Stimulated activated CD8-positive, alpha-beta memory T cell treated with anti-CD3 and anti-CD28 coated beads, Interleukin-12 subunit alpha, Interleukin-12 subunit beta, amount 100 ng/mL, for 1 hour (primary cell): ENCODE results near the gene OSTM1.
"Not testable (repeated sequence)": the region's sequence is repeated elsewhere in the genome, so short reads cannot be mapped to it uniquely, and the experiment has no call there.

ENCODE experiments used
- DNase-seq: peaks from one replicate; pipeline ENCODE4 v3.0.0-alpha.2; 2020; ENCODE audit warnings: low read depth

OSTM1 gene

GRCh38 chr6:108016283-108016682 lies 58.3 kb downstream of the OSTM1 start:
- DNase-seq, result not testable (repeated sequence)

- no peak for DNase-seq
Observed at GRCh38 chr6:108013787-108014439, 60.6 kb downstream of the OSTM1 start.

GRCh38 chr6:108009894-108010293 lies 64.6 kb downstream of the OSTM1 start:
- no peak for DNase-seq

GRCh38 chr6:108009258-108009657 lies 65.3 kb downstream of the OSTM1 start:
- not testable (repeated sequence) for DNase-seq

GRCh38 chr6:108008363-108008762 lies 66.2 kb downstream of the OSTM1 start:
- DNase-seq, result no peak

GRCh38 chr6:108005961-108006360 lies 68.6 kb downstream of the OSTM1 start:
- no peak for DNase-seq

- DNase-seq, result no peak
Observed at GRCh38 chr6:108004861-108005260, 69.7 kb downstream of the OSTM1 start.

- no peak for DNase-seq
Observed at GRCh38 chr6:108002365-108003221, 71.9 kb downstream of the OSTM1 start.

- no peak for DNase-seq
Observed at GRCh38 chr6:108001696-108002231, 72.8 kb downstream of the OSTM1 start.

GRCh38 chr6:108000259-108000658 lies 74.3 kb downstream of the OSTM1 start:
- not testable (repeated sequence) for DNase-seq

- DNase-seq, result no peak
Observed at GRCh38 chr6:107999341-107999740, 75.2 kb downstream of the OSTM1 start.

GRCh38 chr6:107991772-107992550 lies 82.6 kb downstream of the OSTM1 start:
- DNase-seq, result no peak
